ENCODE measurements around the gene UBR4. TPM values are rescaled to one million over a fixed set of nuclear protein-coding genes. Genes with fewer than 3 reads are reported as not detected.
A peak's percentile ranks its signal among the peaks of the same experiment; 100 is the strongest.

UBR4 gene
- total and polyA plus RNA-seq, 2 of the 8 experiments (the other 6 are each of a cell fraction or from before 2014, with no cell fraction given): 139 to 152 TPM

GRCh38 chr1:19055001-19055400 is 155.1 kb downstream of the UBR4 start:
- H3K79me1 ChIP-seq (ENCODE audit: low read depth, low read length): no peaks in the 10 kb centered on the region
- no peaks in the 10 kb centered on the region for H3K23me2 ChIP-seq (ENCODE audit: low read depth, low read length)
- no peak overlapping the region for H4K91ac ChIP-seq (replicated peaks; ENCODE audit: insufficient read length, low read length)
- FAIRE-seq (no peak), DNase-seq (ENCODE audit: low read depth in 1 of 2, low spot score in 2 of 2) (no peak)
- H4K20me1 ChIP-seq (replicated peaks in 1 of 2; ENCODE audit: control insufficient read depth in 1 of 2, insufficient read depth in 2 of 2, low read length in 2 of 2): no peaks in the 10 kb centered on the region
- CTCF ChIA-PET (ENCODE audit: partially characterized antibody): interaction anchor here (1.1 to 1.9 kb wide), 5 partner anchors 35 to 180 kb away, joined by 3 to 5 read pairs (median 4); no protein-coding TSS in a partner anchor
- H2BK12ac ChIP-seq (ENCODE audit: low read depth, low read length): no peak overlapping the region
- H3K27ac ChIP-seq (ENCODE audit: low read depth, low read length): no peak overlapping the region
- no peak overlapping the region for H2BK20ac ChIP-seq (ENCODE audit: low read length)
- H4K5ac ChIP-seq (ENCODE audit: insufficient read length, low read depth, low read length): no peak overlapping the region
- H2AFZ ChIP-seq (ENCODE audit: low read length): no peak overlapping the region
- H3K36me3 ChIP-seq (ENCODE audit: control insufficient read depth in 2 of 4, insufficient read depth in 4 of 4, low read length in 3 of 4): no peaks in the 10 kb centered on the region
- H3K9ac ChIP-seq (replicated peaks in 1 of 4; ENCODE audit: extremely low read depth in 1 of 4, low read depth in 3 of 4, low read length in 3 of 4): no peak overlapping the region
- no peak overlapping the region for H4K8ac ChIP-seq (ENCODE audit: extremely low read depth, insufficient read depth, low read length)
- H2BK5ac ChIP-seq (ENCODE audit: low read depth, low read length): no peak overlapping the region
- WGBS, 2 experiments (ENCODE audit: extremely low coverage in 1 of 2, insufficient coverage in 1 of 2, insufficient read length in 1 of 2, insufficient replicate concordance in 2 of 2, low coverage in 1 of 2, low lambda C conversion rate in 2 of 2, missing lambda C conversion rate in 1 of 2): 78% methylated on average over 10 of the region's 11 CpGs; no CpG with 5 or more reads in 1 of the 2 experiments
- no peak overlapping the region for H3K4me2 ChIP-seq (ENCODE audit: insufficient read depth in 1 of 2, low read depth in 2 of 2, low read length in 2 of 2)
- POLR2A ChIA-PET (ENCODE audit: partially characterized antibody): interaction anchor here (1.9 kb wide), 1 partner anchor 12 kb away, joined by 4 read pairs; no protein-coding TSS in a partner anchor
- H3K27me3 ChIP-seq (replicated peaks in 1 of 4; ENCODE audit: control insufficient read depth in 3 of 4, extremely low read depth in 1 of 4, insufficient read depth in 3 of 4, low read length in 3 of 4): no peaks in the 10 kb centered on the region
- H3K18ac ChIP-seq (ENCODE audit: extremely low read depth, low read length): no peak overlapping the region
- no peak overlapping the region for H3K4ac ChIP-seq (replicated peaks; ENCODE audit: insufficient read length, low read depth, low read length)
- H2BK15ac ChIP-seq (ENCODE audit: low read length): peak overlapping the region; percentile 8; the same call in 1 of the 2 replicates
- peaks cover 0 to 3% (median 0%) of the 10 kb centered on the region in 4 experiments; a peak in 2 of 7 replicates for H3K4me1 ChIP-seq (replicated peaks in 1 of 4; ENCODE audit: control insufficient read depth in 3 of 4, insufficient read depth in 4 of 4, low read length in 3 of 4)
- H3K23ac ChIP-seq (ENCODE audit: insufficient read length): no peak overlapping the region
- H3K9me3 ChIP-seq (ENCODE audit: insufficient read depth in 2 of 2, low read depth in 1 of 2, low read length in 1 of 2): no peaks in the 10 kb centered on the region
- H3K14ac ChIP-seq (ENCODE audit: insufficient read length): no peak overlapping the region
- no peak overlapping the region for H2BK120ac ChIP-seq (replicated peaks; ENCODE audit: low read depth, low read length)
- no peak overlapping the region for H2AK5ac ChIP-seq (ENCODE audit: low read depth, low read length)
- H3K4me3 ChIP-seq (ENCODE audit: extremely low read depth in 1 of 4, insufficient read depth in 2 of 4, low read depth in 3 of 4, low read length in 4 of 4): no peak overlapping the region
- no peak overlapping the region for H3K56ac ChIP-seq (replicated peaks; ENCODE audit: insufficient read length, low read depth, low read length)
- H3K79me2 ChIP-seq (ENCODE audit: control insufficient read depth in 1 of 2, insufficient read depth in 2 of 2, low read length in 2 of 2): no peaks in the 10 kb centered on the region
- TF ChIP-seq SIX5 (IDR thresholded peaks at IDR 0.05; ENCODE audit: low read depth, low read length) (no peak), CBX8 (IDR thresholded peaks at IDR 0.05; ENCODE audit: borderline replicate concordance, low read depth, low read length) (no peak), TAF1 (IDR thresholded peaks at IDR 0.05; ENCODE audit: low read depth, low read length) (no peak), ZNF274 (IDR thresholded peaks at IDR 0.05; ENCODE audit: borderline replicate concordance, extremely low read depth, low read length) (no peak), CREB1 (IDR thresholded peaks at IDR 0.05) (no peak), MAFK (IDR thresholded peaks at IDR 0.05; ENCODE audit: low read depth, low read length) (no peak), BCL11A (IDR thresholded peaks at IDR 0.05; ENCODE audit: low read depth in 2 of 2, low read length in 2 of 2) (no peak), NANOG (IDR thresholded peaks at IDR 0.05; ENCODE audit: insufficient read depth, low read depth, low read length, poor library complexity, severe bottlenecking) (no peak), POU5F1 (IDR thresholded peaks at IDR 0.05; ENCODE audit: low read depth, low read length) (no peak), MAX (IDR thresholded peaks at IDR 0.05) (no peak), SAP30 (IDR thresholded peaks at IDR 0.05; ENCODE audit: insufficient read depth, insufficient replicate concordance, low read length) (no peak), POLR2A (IDR thresholded peaks at IDR 0.05; ENCODE audit: control extremely low read depth in 1 of 2, low read depth in 2 of 2, low read length in 2 of 2) (no peak), ASH2L (IDR thresholded peaks at IDR 0.05; ENCODE audit: low read length) (no peak), SUZ12 (IDR thresholded peaks at IDR 0.05; ENCODE audit: low read length) (no peak)
